ENCODE measurements around the gene WFIKKN2. TPM values are rescaled to one million over a fixed set of nuclear protein-coding genes. Genes with fewer than 3 reads are reported as not detected.

The WFIKKN2 gene
- total and polyA plus RNA-seq, 2 of the 13 experiments (the other 11 are each of a cell fraction or from before 2014, with no cell fraction given): not detected

DNA sequence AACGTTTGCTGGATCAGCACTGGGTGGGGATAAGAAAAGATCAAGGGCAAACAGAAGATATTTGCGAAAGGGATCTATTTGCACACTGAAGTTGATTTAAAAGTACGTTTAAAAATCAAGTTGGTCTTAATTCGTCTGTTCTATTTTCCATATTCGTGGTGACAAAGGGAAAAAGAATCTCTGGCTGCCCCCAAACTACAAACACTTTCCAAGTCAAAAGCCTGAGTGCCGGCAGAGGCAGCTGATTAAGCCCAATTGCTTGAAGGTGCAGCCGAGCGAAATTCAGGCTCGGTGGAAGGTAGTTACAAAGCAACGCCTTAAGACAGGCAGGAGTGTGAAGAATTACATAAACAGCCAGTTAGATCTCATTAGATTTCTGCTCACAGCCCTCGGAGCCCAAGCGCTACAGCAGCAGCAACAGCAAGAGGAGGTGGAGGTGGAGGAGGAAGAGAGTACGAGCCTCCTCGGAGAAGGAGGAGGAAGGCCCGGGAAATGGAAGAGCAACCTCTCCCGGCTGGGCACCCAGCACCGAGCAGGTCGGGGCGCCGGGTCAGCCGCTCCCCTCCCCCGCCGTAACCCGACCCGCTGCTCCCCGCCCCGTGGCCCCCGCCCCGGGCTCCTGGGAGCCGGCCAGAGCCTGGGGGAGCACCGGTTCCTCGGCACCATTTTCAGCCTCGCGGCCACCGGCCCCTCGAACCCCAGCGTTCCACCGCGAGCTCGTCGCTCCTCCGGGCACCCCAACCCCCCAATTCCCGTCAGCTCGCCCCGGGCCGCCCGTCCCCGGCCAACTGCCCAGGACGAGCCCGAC, 29.9 kb downstream of the WFIKKN2 start (continued):
- no peak for TF ChIP-seq ZNF180 (CRISPR knock-in tag; IDR thresholded peaks at IDR 0.05; ENCODE audit: borderline replicate concordance, low read depth)
- TF ChIP-seq PAWR (CRISPR knock-in tag; IDR thresholded peaks at IDR 0.05; ENCODE audit: borderline replicate concordance): no peak
- no peak for TF ChIP-seq SRF (IDR thresholded peaks at IDR 0.05; ENCODE audit: low read depth, low read length)
- TF ChIP-seq, protein P1, sequence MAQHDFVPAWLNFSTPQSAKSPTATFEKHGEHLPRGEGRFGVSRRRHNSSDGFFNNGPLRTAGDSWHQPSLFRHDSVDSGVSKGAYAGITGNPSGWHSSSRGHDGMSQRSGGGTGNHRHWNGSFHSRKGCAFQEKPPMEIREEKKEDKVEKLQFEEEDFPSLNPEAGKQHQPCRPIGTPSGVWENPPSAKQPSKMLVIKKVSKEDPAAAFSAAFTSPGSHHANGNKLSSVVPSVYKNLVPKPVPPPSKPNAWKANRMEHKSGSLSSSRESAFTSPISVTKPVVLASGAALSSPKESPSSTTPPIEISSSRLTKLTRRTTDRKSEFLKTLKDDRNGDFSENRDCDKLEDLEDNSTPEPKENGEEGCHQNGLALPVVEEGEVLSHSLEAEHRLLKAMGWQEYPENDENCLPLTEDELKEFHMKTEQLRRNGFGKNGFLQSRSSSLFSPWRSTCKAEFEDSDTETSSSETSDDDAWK (CRISPR knock-in tag; IDR thresholded peaks at IDR 0.05): no peak
- TF ChIP-seq, protein P2, sequence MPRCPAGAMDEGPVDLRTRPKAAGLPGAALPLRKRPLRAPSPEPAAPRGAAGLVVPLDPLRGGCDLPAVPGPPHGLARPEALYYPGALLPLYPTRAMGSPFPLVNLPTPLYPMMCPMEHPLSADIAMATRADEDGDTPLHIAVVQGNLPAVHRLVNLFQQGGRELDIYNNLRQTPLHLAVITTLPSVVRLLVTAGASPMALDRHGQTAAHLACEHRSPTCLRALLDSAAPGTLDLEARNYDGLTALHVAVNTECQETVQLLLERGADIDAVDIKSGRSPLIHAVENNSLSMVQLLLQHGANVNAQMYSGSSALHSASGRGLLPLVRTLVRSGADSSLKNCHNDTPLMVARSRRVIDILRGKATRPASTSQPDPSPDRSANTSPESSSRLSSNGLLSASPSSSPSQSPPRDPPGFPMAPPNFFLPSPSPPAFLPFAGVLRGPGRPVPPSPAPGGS (CRISPR knock-in tag; IDR thresholded peaks at IDR 0.05): no peak
- TF ChIP-seq, protein P3, sequence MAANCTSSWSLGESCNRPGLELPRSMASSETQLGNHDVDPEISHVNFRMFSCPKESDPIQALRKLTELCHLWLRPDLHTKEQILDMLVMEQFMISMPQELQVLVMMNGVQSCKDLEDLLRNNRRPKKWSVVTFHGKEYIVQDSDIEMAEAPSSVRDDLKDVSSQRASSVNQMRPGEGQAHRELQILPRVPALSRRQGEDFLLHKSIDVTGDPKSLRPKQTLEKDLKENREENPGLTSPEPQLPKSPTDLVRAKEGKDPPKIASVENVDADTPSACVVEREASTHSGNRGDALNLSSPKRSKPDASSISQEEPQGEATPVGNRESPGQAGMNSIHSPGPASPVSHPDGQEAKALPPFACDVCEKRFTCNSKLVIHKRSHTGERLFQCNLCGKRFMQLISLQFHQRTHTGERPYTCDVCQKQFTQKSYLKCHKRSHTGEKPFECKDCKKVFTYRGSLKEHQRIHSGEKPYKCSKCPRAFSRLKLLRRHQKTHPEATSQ (CRISPR knock-in tag; IDR thresholded peaks at IDR 0.05; ENCODE audit: borderline replicate concordance): peak; percentile 31; the same call in 1 of the 2 replicates
- TF ChIP-seq, protein P4, sequence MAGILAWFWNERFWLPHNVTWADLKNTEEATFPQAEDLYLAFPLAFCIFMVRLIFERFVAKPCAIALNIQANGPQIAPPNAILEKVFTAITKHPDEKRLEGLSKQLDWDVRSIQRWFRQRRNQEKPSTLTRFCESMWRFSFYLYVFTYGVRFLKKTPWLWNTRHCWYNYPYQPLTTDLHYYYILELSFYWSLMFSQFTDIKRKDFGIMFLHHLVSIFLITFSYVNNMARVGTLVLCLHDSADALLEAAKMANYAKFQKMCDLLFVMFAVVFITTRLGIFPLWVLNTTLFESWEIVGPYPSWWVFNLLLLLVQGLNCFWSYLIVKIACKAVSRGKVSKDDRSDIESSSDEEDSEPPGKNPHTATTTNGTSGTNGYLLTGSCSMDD (CRISPR knock-in tag; IDR thresholded peaks at IDR 0.05): no peak
- 0 out of 2 replicates have a peak, but pooled peaks have one; percentile 24 for TF ChIP-seq ZNF354B (CRISPR knock-in tag; IDR thresholded peaks at IDR 0.05)
- TF ChIP-seq XBP1 (CRISPR knock-in tag; IDR thresholded peaks at IDR 0.05): 0 out of 2 replicates have a peak, but pooled peaks have one; percentile 45
- TF ChIP-seq ZZZ3 (CRISPR knock-in tag; IDR thresholded peaks at IDR 0.05; ENCODE audit: borderline replicate concordance): no peak
- 0 out of 2 replicates have a peak, but pooled peaks have one; percentile 35 for TF ChIP-seq ZSCAN29 (CRISPR knock-in tag; conservative IDR thresholded peaks at IDR 0.05)
- no peak; the same call in 1 of the 2 replicates for TF ChIP-seq RXRA (CRISPR knock-in tag; IDR thresholded peaks at IDR 0.05)
- TF ChIP-seq PHF20 (CRISPR knock-in tag; IDR thresholded peaks at IDR 0.05): no peak
- TF ChIP-seq ZNF24 (IDR thresholded peaks at IDR 0.05): no peak
- TF ChIP-seq, protein P5, sequence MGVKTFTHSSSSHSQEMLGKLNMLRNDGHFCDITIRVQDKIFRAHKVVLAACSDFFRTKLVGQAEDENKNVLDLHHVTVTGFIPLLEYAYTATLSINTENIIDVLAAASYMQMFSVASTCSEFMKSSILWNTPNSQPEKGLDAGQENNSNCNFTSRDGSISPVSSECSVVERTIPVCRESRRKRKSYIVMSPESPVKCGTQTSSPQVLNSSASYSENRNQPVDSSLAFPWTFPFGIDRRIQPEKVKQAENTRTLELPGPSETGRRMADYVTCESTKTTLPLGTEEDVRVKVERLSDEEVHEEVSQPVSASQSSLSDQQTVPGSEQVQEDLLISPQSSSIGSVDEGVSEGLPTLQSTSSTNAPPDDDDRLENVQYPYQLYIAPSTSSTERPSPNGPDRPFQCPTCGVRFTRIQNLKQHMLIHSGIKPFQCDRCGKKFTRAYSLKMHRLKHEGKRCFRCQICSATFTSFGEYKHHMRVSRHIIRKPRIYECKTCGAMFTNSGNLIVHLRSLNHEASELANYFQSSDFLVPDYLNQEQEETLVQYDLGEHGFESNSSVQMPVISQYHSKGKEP (CRISPR knock-in tag; IDR thresholded peaks at IDR 0.05): no peak
- TF ChIP-seq, protein P6, sequence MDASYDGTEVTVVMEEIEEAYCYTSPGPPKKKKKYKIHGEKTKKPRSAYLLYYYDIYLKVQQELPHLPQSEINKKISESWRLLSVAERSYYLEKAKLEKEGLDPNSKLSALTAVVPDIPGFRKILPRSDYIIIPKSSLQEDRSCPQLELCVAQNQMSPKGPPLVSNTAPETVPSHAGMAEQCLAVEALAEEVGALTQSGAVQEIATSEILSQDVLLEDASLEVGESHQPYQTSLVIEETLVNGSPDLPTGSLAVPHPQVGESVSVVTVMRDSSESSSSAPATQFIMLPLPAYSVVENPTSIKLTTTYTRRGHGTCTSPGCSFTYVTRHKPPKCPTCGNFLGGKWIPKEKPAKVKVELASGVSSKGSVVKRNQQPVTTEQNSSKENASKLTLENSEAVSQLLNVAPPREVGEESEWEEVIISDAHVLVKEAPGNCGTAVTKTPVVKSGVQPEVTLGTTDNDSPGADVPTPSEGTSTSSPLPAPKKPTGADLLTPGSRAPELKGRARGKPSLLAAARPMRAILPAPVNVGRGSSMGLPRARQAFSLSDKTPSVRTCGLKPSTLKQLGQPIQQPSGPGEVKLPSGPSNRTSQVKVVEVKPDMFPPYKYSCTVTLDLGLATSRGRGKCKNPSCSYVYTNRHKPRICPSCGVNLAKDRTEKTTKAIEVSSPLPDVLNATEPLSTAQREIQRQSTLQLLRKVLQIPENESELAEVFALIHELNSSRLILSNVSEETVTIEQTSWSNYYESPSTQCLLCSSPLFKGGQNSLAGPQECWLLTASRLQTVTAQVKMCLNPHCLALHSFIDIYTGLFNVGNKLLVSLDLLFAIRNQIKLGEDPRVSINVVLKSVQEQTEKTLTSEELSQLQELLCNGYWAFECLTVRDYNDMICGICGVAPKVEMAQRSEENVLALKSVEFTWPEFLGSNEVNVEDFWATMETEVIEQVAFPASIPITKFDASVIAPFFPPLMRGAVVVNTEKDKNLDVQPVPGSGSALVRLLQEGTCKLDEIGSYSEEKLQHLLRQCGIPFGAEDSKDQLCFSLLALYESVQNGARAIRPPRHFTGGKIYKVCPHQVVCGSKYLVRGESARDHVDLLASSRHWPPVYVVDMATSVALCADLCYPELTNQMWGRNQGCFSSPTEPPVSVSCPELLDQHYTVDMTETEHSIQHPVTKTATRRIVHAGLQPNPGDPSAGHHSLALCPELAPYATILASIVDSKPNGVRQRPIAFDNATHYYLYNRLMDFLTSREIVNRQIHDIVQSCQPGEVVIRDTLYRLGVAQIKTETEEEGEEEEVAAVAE (CRISPR knock-in tag; IDR thresholded peaks at IDR 0.05; ENCODE audit: borderline replicate concordance): 0 out of 2 replicates have a peak, but pooled peaks have one; percentile 19
- TF ChIP-seq HOXA5 (CRISPR knock-in tag; IDR thresholded peaks at IDR 0.05): no peak
